ENCODE measurements around the gene TAF9. TPM values are rescaled to one million over a fixed set of nuclear protein-coding genes. Genes with fewer than 3 reads are reported as not detected.

The TAF9 gene
- total and polyA plus RNA-seq, 7 donors, result 33.2 to 77.9 (median 52.8) TPM

- H3K9me3 ChIP-seq, result no peaks in the 10 kb centered on the region
- peaks cover 0 to 14% (median 12%) of the 10 kb centered on the region in 4 donors for H3K4me1 ChIP-seq
- no peak overlapping the region for H3K4me3 ChIP-seq
- 56 to 58% methylated on average over 3 of the region's 3 CpGs for WGBS, 2 donors
- intact Hi-C loops (cut with DNase I), result loop anchor here (10.0 kb wide), 1 partner anchor 320 kb away; no protein-coding TSS in a partner anchor
- DNase-seq, result no peak
- no peaks in the 10 kb centered on the region for H3K27me3 ChIP-seq
- peaks cover 0 to 51% (median 13%) of the 10 kb centered on the region in 4 donors for H3K36me3 ChIP-seq
- no peak for TF ChIP-seq EP300 (IDR thresholded peaks at IDR 0.05)
- TF ChIP-seq, protein P1, sequence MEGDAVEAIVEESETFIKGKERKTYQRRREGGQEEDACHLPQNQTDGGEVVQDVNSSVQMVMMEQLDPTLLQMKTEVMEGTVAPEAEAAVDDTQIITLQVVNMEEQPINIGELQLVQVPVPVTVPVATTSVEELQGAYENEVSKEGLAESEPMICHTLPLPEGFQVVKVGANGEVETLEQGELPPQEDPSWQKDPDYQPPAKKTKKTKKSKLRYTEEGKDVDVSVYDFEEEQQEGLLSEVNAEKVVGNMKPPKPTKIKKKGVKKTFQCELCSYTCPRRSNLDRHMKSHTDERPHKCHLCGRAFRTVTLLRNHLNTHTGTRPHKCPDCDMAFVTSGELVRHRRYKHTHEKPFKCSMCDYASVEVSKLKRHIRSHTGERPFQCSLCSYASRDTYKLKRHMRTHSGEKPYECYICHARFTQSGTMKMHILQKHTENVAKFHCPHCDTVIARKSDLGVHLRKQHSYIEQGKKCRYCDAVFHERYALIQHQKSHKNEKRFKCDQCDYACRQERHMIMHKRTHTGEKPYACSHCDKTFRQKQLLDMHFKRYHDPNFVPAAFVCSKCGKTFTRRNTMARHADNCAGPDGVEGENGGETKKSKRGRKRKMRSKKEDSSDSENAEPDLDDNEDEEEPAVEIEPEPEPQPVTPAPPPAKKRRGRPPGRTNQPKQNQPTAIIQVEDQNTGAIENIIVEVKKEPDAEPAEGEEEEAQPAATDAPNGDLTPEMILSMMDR (IDR thresholded peaks at IDR 0.05), result peak in 1 of 4 experiments; percentile 18
- no peak overlapping the region for H3K27ac ChIP-seq
Observed at GRCh38 chr5:69364414-69364813, 4.9 kb downstream of the TAF9 start.

DNA sequence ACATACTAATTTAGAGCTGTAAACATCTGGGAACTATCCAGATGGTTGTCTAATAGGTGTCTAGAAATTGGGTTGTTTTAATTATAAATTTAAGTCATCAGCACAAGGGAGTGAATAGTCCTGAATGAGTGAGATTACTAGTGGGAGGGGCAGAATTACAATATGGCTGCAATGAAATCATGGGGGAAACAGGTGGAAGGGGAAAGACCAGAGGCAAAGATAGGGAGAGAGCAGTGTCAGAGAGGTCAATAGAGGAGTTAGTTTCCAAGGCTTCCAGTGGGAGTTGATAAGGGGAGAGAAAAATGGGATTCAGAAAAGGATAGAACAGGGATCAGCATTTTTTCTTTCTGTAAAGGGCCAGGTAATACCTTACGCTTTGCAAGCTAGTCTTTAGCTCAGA, 8.9 kb downstream of the TAF9 start:
- Histone ChIP-seq H3K36me3 (peaks cover 5 to 45% (median 8%) of the 10 kb centered on the region in 4 donors), H3K27ac (no peak overlapping the region), H3K4me3 (no peak overlapping the region), H3K4me1 (no peaks in the 10 kb centered on the region), H3K27me3 (no peaks in the 10 kb centered on the region), H3K9me3 (no peaks in the 10 kb centered on the region)
- intact Hi-C loops (cut with DNase I), result loop anchor here (10.0 kb wide), 1 partner anchor 316 kb away; no protein-coding TSS in a partner anchor
- DNase-seq, result no peak
- 96 to 97% methylated on average over 1 of the region's 1 CpG for WGBS, 2 donors
- TF ChIP-seq, protein P1 (IDR thresholded peaks at IDR 0.05), result no peak
- TF ChIP-seq POLR2AphosphoS5 (IDR thresholded peaks at IDR 0.05) (no peak), POLR2A (IDR thresholded peaks at IDR 0.05) (no peak), EP300 (IDR thresholded peaks at IDR 0.05) (no peak)

DNA sequence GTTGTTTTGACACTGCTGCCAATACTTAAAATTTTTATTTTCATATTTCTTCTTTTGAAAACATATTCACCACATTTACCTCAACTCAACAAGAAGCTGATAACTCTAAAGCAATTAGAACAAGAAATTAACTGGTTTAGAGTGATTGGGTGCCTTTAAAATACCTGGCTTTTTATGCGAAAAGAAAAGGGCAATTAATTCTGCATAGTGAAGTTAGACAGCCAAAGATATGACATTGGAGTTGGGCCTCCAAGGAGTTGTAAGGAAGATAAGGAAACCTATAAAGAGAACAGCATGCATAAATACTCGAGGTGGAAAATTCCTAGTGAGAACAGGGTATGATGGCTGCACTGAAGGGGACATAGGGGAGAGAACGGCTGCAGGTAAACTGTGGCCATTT, 9.6 kb downstream of the TAF9 start:
- no peak overlapping the region for H3K4me3 ChIP-seq
- H3K27me3 ChIP-seq, result no peaks in the 10 kb centered on the region
- intact Hi-C loops (cut with DNase I), result loop anchor here (10.0 kb wide), 1 partner anchor 315 kb away; no protein-coding TSS in a partner anchor
- H3K36me3 ChIP-seq, result peaks cover 0 to 45% (median 9%) of the 10 kb centered on the region in 4 donors
- H3K4me1 ChIP-seq, result no peaks in the 10 kb centered on the region
- DNase-seq, result no peak
- no peak overlapping the region for H3K27ac ChIP-seq
- no peaks in the 10 kb centered on the region for H3K9me3 ChIP-seq
- WGBS, 2 donors, result 76 to 85% methylated on average over 3 of the region's 3 CpGs
- TF ChIP-seq POLR2A (IDR thresholded peaks at IDR 0.05) (no peak), POLR2AphosphoS5 (IDR thresholded peaks at IDR 0.05) (no peak), EP300 (IDR thresholded peaks at IDR 0.05) (no peak)
- TF ChIP-seq, protein P1 (IDR thresholded peaks at IDR 0.05), result no peak

DNA sequence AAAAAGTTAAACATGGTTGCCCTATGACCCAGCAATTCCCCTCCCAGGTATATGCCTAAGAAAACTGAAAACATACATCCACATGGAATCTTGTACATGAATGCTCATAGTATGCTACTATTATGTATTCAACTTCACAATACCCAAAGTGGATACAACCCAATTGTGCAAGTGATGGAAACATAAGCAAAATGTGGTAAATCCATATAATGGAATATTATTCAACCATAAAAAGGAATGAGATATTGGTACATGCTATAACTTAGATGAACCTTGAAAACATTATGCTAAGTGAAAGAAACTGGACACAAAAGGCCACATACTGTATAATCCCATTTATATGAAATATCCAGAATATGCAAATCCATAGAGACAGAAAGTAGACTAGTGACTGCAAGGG, 18.7 kb downstream of the TAF9 start:
- DNase-seq, result no peak
- no peak overlapping the region for H3K27ac ChIP-seq
- H3K27me3 ChIP-seq, result no peaks in the 10 kb centered on the region
- H3K4me1 ChIP-seq, result no peaks in the 10 kb centered on the region
- intact Hi-C loops (cut with DNase I), result no loop called here
- TF ChIP-seq EP300 (IDR thresholded peaks at IDR 0.05) (no peak), POLR2A (IDR thresholded peaks at IDR 0.05) (no peak), POLR2AphosphoS5 (IDR thresholded peaks at IDR 0.05) (no peak)
- TF ChIP-seq, protein P1 (IDR thresholded peaks at IDR 0.05), result no peak
- peaks cover 0 to 59% (median 11%) of the 10 kb centered on the region in 4 donors for H3K36me3 ChIP-seq
- no peaks in the 10 kb centered on the region for H3K9me3 ChIP-seq
- no peak overlapping the region for H3K4me3 ChIP-seq

GRCh38 chr5:69343083-69343482, 26.2 kb downstream of the TAF9 start:
- 79% methylated on average over 1 of the region's 1 CpG for WGBS, 2 donors
- H3K4me3 ChIP-seq, result no peak overlapping the region
- no peaks in the 10 kb centered on the region for H3K9me3 ChIP-seq
- TF ChIP-seq POLR2AphosphoS5 (IDR thresholded peaks at IDR 0.05) (no peak), EP300 (IDR thresholded peaks at IDR 0.05) (no peak), POLR2A (IDR thresholded peaks at IDR 0.05) (no peak)
- TF ChIP-seq, protein P1 (IDR thresholded peaks at IDR 0.05), result no peak
- no peak overlapping the region for H3K27ac ChIP-seq
- DNase-seq, result no peak
- no peaks in the 10 kb centered on the region for H3K27me3 ChIP-seq
- no peaks in the 10 kb centered on the region for H3K36me3 ChIP-seq
- no peaks in the 10 kb centered on the region for H3K4me1 ChIP-seq
- intact Hi-C loops (cut with DNase I), result no loop called here
